ENCODE results near the gene SERPINE2.
"Not testable (repeated sequence)": the region's sequence is repeated elsewhere in the genome, so short reads cannot be mapped to it uniquely, and the experiment has no call there.

SERPINE2 gene

GRCh38 chr2:224009605-224010315 is 29.3 kb downstream of the SERPINE2 start:
- no peak for DNase-seq

DNA sequence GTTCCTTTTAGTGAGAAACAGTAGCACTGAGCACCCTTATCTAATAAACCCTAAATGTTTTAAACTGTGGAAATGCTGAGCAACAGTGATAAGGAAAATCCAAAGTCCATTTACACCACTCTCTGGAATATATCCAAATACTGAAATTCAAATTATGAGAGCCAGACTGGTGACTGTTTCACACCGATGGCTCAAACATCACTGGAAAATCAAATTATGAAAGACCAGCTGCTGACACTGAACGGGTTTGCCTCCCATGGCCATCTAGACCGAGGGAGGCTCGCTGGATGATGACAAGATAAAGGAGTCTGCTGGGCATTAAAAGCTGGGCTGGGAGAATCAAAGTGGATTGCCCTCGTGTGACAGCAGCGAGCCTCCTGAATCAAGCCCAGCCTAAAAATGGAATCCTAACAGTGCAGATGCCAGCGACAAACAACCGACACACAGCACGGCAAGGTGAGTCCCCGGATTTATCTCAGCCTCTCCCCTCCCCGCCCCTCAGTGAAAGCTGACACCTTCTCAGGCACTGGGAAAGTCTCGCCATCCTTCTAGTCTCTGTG is 30.3 kb downstream of the SERPINE2 start:
- no peak for DNase-seq

DNA sequence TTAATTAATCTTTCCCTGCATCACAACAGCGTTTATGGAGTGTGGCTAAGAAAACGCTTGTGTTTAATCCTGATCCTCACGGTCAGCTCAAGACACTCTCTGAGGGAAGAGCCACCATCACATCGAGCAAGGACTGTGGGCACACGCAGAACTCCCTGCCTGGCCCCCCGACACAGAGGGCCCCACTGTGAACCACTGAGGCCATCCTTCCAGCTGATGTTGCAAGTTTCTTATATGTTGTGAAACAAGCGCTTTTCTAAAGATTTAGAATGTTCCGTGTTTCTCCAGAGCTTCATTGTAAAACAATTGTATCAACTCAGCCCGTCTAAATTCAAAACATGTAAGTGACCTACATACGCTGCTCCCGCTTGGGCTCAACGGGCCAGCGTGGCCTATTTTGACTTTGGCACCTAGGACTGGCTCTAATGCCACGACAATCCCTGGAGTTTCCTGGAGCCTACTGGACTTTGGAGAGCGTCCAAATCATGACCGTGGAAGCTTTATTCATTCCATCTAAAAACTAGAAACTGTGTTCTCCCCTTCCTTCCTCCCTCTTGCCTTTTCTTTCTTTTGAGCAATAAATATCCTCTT is 34.9 kb downstream of the SERPINE2 start:
- no peak for DNase-seq

- DNase-seq: not testable (repeated sequence)
These were observed 38.4 kb downstream of the SERPINE2 start for GRCh38 chr2:224000662-224001061.

DNA sequence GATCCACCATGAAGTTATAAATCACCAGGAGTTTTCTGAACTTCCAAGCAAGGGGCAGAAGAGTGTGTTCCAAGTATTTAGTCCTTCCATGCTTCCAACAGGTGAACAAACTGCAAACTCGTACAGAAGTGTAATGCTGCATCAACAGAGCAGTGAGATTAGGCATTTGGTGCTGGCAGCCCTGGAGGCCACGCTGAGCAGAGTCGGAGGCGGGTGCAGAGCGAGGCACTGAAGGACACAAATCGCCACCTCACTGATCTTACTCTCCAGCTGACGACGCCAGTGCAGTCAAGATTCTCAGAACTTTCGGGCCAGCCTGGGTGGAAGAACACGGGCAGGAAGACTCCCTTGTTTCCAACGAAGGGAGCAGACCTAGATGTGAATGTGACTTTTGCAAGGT is 39.2 kb downstream of the SERPINE2 start:
- DNase-seq: no peak

- no peak for DNase-seq
These were observed 40.1 kb downstream of the SERPINE2 start for GRCh38 chr2:223998948-223999347.

- no peak for DNase-seq
These were observed 41.1 kb downstream of the SERPINE2 start for GRCh38 chr2:223997938-223998337.

GRCh38 chr2:223996391-223996790 is 42.7 kb downstream of the SERPINE2 start:
- DNase-seq: no peak

DNA sequence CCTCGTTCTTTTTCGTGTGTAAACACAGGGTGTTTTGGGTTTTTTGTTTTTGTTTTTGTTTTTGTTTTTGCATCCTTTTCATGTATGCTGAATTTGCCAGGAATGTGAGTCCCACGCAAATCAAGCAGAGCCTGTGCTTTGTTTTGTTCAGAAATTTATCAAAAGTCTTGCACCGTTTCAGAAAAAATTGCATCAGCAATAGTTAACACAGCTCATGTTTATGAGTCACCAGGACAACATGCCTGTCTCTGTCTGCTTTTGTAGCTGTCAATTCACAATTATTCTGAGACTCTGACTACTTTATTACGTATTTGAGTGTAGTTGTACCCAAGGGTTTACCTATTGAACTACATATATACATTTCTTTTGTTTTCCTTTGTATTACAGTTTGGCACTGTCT is 43.5 kb downstream of the SERPINE2 start:
- no peak for DNase-seq

- DNase-seq: no peak
These were observed 44.4 kb downstream of the SERPINE2 start for GRCh38 chr2:223994562-223995162.

GRCh38 chr2:223993634-223994232 is 45.4 kb downstream of the SERPINE2 start:
- peak; percentile 38 for DNase-seq

- DNase-seq: no peak
These were observed 47.5 kb downstream of the SERPINE2 start for GRCh38 chr2:223991611-223992010.

DNA sequence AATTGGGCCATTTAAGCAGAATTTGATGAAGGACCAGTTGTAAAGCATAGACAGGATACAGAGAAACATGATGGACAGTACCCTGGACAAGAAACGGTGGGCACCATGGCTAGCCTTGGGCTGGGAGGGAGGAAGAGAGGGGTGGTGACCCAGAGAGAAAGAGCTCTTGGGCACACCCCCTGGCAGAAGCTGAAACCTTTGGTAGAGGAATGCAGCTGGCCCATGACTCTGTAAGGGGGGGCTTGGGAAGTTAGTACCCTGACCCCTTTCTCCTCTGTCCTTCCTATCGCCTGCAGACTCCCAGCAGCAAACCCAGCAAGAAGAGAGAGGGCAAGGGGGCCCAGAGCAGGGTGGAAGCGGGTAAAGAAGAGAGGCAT is 49.2 kb downstream of the SERPINE2 start:
- DNase-seq: no peak

DNA sequence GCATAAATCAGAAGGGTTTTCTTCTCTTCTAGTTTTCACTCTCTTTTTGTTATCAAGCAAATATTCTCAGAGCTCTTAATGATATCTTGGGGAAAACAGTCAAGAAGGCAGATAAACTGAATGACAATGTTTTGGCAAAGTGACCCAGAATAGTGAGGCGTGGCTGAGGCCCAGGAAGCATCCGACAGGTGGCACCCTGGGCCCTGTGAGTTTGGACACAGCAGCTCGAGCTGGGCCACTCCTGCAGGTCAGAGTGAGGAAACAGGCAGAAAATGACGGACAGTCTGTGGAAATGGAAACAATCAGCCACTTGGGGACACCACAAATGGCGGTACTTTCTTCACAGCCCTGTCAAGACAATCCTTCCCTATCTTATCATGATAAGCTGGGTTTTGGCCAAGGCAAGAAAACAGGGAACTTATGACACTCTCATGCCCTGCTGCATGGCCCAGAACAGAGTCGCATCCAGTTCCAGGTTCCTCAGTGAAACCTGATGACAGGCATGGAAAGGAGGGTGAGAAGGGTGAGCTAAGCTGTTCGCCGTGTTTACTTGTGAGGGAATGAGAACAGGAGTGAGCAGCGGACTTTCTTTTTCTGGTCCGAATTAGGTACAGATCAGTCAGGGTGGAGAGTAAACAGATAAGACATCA is 49.8 kb downstream of the SERPINE2 start:
- no peak for DNase-seq

- DNase-seq: no peak
These were observed 57.8 kb downstream of the SERPINE2 start for GRCh38 chr2:223981241-223981640.

GRCh38 chr2:223980803-223981202 is 58.3 kb downstream of the SERPINE2 start:
- DNase-seq: no peak

- no peak for DNase-seq
These were observed 58.7 kb downstream of the SERPINE2 start for GRCh38 chr2:223980397-223980735.

DNA sequence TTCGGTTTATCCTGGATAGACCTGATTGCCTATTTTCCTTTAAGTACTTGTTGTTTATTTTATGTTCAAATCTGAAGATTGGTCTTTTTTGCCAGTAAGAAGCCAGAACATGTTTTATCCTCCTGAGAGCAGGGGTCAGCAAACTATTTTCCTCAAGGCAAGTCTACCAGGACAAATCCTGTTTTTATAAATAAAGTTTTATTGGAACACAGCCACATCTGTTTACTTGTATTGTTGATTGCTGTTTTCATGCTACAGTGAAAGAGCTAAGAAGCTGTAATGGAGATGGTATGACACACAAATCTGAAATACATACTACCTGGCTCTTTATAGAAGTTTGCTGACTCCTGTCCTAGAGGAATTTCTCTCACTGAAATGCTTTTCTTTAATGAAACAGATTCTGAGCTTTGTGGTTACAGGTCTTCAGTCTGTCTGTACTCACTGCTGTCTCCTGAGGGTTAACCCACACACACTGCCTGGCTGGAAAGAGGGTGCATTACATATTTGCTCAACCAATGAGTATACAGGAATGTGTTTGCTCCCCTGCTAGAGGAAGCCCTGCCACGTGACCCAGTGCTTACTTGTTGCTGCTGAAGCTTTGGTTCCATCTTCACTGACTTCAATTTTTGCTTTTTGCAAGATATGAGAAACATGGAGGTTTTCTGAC is 59.2 kb downstream of the SERPINE2 start:
- no peak for DNase-seq

DNA sequence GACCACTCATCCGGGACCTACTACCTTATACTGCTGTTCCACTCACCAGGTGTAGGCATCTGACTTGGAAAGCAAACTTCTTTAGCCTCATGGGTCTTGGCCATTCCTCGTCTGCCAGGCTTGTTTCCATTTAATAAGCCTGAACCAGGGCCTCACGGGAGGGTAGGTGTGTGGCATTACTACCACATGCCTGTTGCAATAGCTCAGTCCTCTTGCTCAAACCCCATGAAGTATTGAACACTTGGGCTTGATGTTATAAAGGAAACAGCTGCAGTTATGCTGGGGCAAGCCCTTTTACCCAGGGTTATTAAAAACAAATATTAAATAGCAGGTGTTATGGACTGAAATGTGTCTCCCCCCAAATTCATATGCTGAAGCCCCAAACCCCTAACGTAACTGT is 60.6 kb downstream of the SERPINE2 start:
- DNase-seq: no peak

DNA sequence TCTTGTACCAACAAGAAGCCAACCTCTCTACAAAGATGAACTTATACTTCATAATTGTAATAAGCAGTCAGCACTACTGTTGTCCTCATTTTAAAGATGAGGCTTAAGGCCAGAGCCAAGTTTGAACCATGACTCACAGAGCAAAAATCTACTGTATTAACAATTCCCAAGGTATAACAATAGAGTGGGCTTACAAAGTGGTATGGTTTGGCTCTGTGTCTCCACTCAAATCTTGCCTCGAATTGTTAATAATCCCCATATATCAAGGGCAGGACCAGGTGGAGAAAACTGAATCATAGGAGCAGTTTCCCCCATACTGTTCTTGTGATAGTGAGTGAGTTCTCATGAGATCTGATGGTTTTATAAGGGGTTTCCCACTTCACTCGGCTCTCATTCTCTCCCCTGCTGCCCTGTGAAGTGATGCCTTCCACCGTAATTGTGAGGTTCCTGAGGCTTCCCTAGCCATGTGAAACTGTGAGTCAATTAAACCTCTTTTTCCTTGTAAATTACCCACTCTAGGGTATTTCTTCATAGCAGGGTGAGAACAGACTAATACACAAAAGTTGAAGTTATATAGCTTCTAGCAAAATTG is 62.4 kb downstream of the SERPINE2 start:
- DNase-seq: no peak

GRCh38 chr2:223973606-223974005 is 65.5 kb downstream of the SERPINE2 start:
- no peak for DNase-seq

DNA sequence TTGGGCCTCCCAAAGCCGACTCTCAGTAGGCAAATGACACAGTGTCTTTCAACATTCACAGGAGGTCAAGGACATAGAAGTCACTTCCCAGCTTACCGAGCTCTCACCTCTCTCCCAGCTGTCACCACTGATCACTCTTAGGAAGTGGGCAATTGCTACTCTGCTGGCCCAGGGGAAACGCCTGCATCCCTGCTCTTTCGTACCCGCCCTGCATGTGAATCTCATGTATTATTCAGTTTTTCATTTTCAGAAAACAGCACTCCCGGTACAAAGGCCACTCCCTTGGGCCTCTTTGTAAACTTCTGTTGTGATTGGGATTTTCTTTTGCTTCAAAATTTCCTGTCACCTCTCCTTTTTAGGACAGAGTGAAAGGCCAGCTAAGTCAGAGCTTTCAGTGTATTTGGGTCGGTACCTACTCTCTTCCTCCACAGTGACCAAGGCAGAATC is 66.4 kb downstream of the SERPINE2 start:
- no peak for DNase-seq
